ENCODE measurements around the gene OR51G2. TPM values are rescaled to one million over a fixed set of nuclear protein-coding genes. Genes with fewer than 3 reads are reported as not detected.

OR51G2 gene
- total RNA-seq, 1 donor from 2014 or later, result not detected

- peak; percentile 11 for DNase-seq (ENCODE audit: low read depth)
Observed at GRCh38 chr11:4865855-4866254, 53.3 kb downstream of the OR51G2 start.

- no peak for DNase-seq (ENCODE audit: low read depth)
Observed at GRCh38 chr11:4863876-4864275, 55.3 kb downstream of the OR51G2 start.

Other genes with a start within 250 kb of the OR51G2 start
- not detected in 2 replicates for gene OR51E2, start 221.5 kb downstream of the OR51G2 start, total RNA-seq
- not detected in 2 replicates for gene MMP26, start 214.6 kb downstream of the OR51G2 start, total RNA-seq
- not detected in 2 replicates for gene OR51F1, start 149.4 kb downstream of the OR51G2 start, total RNA-seq
- gene OR52R1, start 115.0 kb downstream of the OR51G2 start, total RNA-seq, result not detected in 2 replicates
- not detected in 2 replicates for gene OR51F2, start 98.0 kb downstream of the OR51G2 start, total RNA-seq
- gene OR51S1, start 70.1 kb downstream of the OR51G2 start, total RNA-seq, result not detected in 2 replicates
- gene OR51T1, start 37.5 kb downstream of the OR51G2 start, total RNA-seq, result not detected in 2 replicates
- not detected in 2 replicates for gene OR51A7, start 15.6 kb downstream of the OR51G2 start, total RNA-seq
- gene OR51G1, start 5.0 kb upstream of the OR51G2 start, total RNA-seq, result not detected in 2 replicates
- not detected in 2 replicates for gene OR51A4, start 28.3 kb upstream of the OR51G2 start, total RNA-seq
- gene OR51A2, start 36.4 kb upstream of the OR51G2 start, total RNA-seq, result not detected in 2 replicates
- not detected in 2 replicates for gene OR51L1, start 75.5 kb upstream of the OR51G2 start, total RNA-seq
- not detected in 2 replicates for gene OR52J3, start 127.2 kb upstream of the OR51G2 start, total RNA-seq
- not detected in 2 replicates for gene OR52E2, start 140.3 kb upstream of the OR51G2 start, total RNA-seq
- not detected in 2 replicates for gene OR52E1, start 150.2 kb upstream of the OR51G2 start, total RNA-seq
- gene OR52A5, start 219.0 kb upstream of the OR51G2 start, total RNA-seq, result not detected in 2 replicates
- not detected in 2 replicates for gene OR52A1, start 235.4 kb upstream of the OR51G2 start, total RNA-seq

All from myocyte (in vitro differentiated cells).